Erythroblast (primary cell): ENCODE results near the gene GOLGA2.
"Not testable (repeated sequence)": the region's sequence is repeated elsewhere in the genome, so short reads cannot be mapped to it uniquely, and the experiment has no call there.

Experiments used
- DNase-seq, 2 experiments: peaks; one replicate each; lab custom pipeline; 2025; lab: John Stamatoyannopoulos, UW
- GATA1 ChIP-seq: IDR thresholded peaks from 2 replicates; pipeline ENCODE4 v1.6.1; 2011; ENCODE audit warnings: low read depth, mild to moderate bottlenecking, control low read depth, low read length, moderate library complexity
- POLR2A ChIP-seq: IDR thresholded peaks from 2 replicates; pipeline ENCODE4 v1.6.1; 2011; ENCODE audit warnings: mild to moderate bottlenecking, low read length

The GOLGA2 gene

DNA sequence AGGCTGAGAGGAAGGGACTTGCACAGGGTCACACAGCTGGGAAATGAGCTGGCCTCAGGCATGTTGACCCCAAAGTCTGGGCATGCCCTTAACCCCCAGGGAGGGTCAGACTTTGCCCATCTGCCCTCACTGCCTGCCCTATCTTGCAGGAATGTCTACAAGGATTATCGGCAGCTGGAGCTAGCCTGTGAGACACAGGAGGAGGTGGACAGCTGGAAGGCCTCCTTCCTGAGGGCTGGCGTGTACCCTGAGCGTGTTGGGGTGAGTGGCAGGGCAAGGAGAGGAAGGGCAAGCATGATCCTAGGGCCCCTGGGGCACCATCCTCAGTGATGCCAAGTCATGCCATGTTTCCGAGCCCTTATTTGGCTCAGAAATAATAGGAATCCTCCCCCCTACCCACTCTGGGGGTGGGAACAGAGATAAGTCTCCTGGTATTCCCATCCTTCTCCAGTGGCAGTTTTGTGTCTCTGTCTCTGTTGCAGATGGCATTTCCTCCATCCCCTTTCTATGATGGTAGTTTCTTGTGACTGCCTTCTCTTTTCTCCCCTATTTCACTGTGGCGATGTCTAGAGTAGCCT is 28.5 kb downstream of the GOLGA2 start:
- TF ChIP-seq GATA1 (no peak), POLR2A (no peak)
- no peak for DNase-seq

DNA sequence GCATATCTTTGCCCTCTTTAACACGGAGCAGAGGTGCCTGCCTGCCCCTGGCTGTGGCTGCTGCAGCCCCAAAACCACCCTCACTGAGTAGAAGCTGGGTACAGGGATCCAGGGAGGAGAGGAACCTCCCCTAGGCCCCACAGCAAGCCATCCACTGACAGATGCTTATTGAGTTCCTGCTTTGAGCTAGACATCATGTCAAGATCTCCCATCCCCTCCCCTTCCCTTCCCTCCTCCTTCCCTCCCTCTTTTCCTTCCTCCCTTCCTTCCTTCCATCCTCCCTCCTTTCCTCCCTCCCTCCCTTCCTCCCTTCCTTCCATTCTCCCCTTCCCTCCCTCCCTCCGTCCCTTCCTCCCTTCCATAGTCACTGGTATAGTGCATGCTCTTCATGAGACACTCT is 29.3 kb downstream of the GOLGA2 start:
- TF ChIP-seq POLR2A (no peak), GATA1 (no peak)
- no peak for DNase-seq

DNA sequence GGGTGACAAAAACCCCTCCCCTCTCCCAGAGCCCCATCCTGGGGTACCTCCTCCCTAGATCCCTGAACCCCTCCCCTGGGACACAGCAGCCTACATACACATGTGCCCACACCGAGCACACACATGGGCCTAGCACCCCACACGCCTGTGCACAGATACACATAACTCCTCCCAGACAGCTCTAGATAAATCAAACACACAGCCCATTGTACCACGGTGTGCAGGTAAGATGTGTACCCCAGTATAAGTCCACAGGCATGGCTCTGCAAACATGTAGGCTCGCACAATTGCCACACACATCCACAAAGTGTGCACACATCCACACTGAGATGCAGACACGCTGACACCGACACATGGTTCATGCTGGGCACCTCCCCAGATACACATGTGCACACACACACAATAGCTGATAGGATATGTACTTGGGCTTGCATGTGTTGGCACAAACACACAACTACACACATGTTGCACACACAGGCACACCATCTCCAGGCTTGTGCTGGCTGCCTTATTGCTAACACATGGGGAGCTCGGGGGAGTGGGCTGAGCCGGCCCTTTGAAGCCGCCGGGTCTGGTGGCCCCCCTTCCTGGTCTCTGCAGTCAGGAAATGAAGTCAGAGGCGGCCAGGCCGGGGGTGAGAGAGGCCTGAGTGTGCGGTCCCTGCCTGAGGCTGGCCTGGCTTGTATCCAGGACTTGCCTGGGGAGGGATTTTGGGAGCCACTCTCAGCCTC is 30.2 kb downstream of the GOLGA2 start:
- no peak for DNase-seq
- TF ChIP-seq POLR2A (no peak), GATA1 (no peak)

DNA sequence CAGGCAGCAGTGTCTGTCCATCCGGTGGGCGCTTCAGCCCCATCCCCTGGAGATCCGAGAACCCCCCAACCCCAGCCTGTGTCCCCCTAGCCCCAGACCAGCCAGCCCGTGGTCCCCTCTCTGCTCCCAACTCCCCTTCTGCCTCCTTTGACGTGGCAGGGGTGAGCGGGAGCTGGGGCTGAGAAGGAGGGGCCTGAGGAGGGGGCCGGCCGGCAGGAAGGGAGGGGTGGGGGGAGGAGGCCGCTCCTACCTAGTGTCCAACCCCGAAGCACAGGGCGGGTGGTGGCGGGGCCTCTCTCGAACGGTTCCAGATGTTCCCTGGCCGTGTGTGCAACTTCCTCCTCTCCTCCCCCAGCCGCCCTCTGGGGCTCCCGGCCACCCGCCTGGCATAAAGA is 31.0 kb downstream of the GOLGA2 start:
- TF ChIP-seq POLR2A (no peak), GATA1 (no peak)
- DNase-seq = no peak

- DNase-seq = no peak
- TF ChIP-seq GATA1 = no peak
- no peak for TF ChIP-seq POLR2A
Measured at GRCh38 chr9:128244091-128244836, 31.5 kb downstream of the GOLGA2 start.

DNA sequence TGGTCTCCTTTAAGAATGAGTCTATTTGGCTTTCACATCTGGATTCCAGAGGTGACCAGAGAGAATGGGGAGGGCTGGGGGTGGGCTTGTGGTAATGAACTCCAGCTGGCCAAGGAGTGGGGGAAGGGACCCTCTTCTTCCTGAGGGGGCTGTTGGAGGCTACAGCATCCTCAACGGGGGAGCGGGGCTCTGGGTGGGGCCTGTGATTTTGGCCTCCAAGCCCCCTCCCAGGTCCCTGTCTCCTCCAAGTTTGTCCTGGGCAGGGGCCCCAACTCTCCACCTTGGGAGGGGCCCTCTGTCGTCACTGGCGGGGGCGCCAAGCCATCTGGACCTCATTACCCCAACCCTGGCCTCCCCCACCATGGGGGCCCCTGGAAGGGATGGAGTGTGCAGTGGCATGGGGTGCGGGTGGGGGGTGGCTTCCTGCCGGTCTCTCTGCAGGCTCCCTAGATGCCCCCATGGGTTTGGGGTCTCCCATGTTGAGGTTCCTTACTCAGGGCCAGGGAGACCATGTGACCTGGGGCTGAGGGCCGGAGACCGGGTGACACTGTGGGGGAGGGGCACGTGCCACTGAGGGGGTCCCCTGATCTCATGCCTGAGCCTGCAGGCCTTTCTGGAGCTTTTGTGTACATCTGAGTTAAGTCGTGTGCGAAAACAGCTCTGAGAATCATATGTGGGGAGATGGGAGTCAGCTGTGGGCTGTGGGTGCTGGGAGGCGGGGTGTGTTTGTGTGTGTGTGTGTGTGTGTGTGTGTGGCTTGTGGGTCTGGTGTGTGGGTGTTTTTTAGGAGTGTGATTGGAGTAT is 32.4 kb downstream of the GOLGA2 start:
- DNase-seq = no peak

GRCh38 chr9:128242828-128243214 is 33.0 kb downstream of the GOLGA2 start:
- DNase-seq = no peak

More for the DNA sequence above, 32.4 kb downstream of the GOLGA2 start:
- no peak for TF ChIP-seq POLR2A
- TF ChIP-seq GATA1 = no peak

DNA sequence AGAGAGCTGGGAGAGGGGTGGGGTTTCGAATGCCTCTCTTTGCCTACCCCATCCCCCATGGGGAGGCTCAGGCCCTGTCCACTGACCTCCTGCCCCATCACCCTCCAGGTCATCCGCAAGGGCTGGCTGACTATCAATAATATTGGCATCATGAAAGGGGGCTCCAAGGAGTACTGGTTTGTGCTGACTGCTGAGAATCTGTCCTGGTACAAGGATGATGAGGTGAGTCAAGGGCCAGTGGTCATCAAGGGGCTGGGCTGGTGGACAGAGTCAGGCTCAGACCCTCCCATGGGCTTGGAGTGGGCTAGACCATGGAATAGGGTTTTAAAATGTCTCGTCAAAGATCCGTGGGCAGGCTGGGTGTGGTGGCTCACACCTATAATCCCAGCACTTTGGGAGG is 33.7 kb downstream of the GOLGA2 start:
- DNase-seq = no peak
- TF ChIP-seq GATA1 = no peak
- TF ChIP-seq POLR2A = no peak

More at GRCh38 chr9:128242828-128243214, 33.0 kb downstream of the GOLGA2 start:
- TF ChIP-seq POLR2A (no peak), GATA1 (no peak)

GRCh38 chr9:128233817-128234406 is 41.9 kb downstream of the GOLGA2 start:
- no peak for DNase-seq
- no peak for TF ChIP-seq POLR2A
- no peak for TF ChIP-seq GATA1

DNA sequence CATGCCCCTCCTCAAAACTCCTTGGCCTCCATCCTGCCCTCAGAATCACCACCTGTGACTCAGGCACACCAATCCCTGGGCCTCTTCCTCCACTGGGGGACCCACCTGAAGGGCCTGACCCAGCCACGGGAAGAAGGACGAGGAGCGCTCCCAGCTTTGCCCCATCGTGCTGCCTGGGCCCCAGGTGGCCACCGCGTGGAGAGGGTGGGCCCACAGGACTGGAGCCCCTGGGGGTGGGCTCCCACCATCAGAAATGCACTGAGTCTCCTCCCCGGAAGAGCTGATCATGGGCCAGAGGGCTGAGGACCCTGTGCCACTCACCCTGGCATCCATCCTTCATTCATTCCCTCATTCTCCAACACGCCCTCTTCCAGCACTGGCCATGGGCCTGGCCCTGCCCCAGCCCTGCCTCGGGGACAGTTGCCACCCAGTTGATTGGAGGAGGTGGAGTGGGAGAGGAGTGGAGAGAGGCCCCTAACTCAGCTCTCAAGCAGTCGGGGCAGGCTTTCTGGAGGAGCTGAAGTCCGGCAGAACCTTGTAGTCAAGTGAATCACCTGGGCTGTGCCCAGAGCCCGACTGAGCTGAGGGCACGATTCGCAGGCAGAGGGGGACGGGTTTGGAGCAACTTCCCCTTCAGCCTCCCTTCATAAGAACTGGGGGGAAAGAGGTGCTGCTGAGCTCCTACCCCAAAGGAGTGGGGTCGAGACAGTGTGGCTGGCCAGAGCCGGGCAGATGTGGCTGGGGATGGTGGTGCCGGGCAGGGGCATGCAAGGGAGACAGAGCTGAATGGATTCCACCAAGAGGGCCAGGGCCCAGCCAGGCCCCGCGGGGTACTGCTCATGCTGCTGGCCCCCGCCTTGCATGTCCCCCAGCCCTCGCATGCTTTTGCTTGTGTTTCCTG is 43.0 kb downstream of the GOLGA2 start:
- TF ChIP-seq GATA1 = no peak
- DNase-seq = no peak

- DNase-seq = no peak
- TF ChIP-seq POLR2A (no peak), GATA1 (no peak)
Measured at GRCh38 chr9:128231638-128232527, 43.9 kb downstream of the GOLGA2 start.

- DNase-seq = not testable (repeated sequence)
Measured at GRCh38 chr9:128230897-128231296, 44.9 kb downstream of the GOLGA2 start.
